HepG2 (cell line): Measurements from ENCODE around the gene TMEM80.

Source experiments
- BCL6 ChIP-seq: IDR thresholded peaks from 2 replicates; pipeline ENCODE4 v1.6.1; 2016; ENCODE audit warnings: missing genetic modification reagents, missing compliant biosample characterization
- CTCF ChIP-seq: sonication (generic); formaldehyde crosslinking; IDR thresholded peaks from 2 replicates; pipeline ENCODE4 v1.5.0; 2020; ENCODE audit warnings: mild to moderate bottlenecking, missing genetic modification reagents, moderate library complexity
- GATAD2A ChIP-seq: IDR thresholded peaks from 2 replicates; pipeline ENCODE4 v1.6.1; 2016
- KAT2B ChIP-seq: fragments of 150-350 bp; IDR thresholded peaks from 2 replicates; pipeline ENCODE4 v1.6.1; 2014; ENCODE audit warnings: low read depth, low read length, borderline replicate concordance
- SIX4 ChIP-seq: sonication (generic); formaldehyde crosslinking; IDR thresholded peaks from 2 replicates; pipeline ENCODE4 v1.4.0; 2020; ENCODE audit warnings: missing genetic modification reagents
- USF2 ChIP-seq, 2 experiments: sonication (generic) in 1 of 2; formaldehyde crosslinking in 1 of 2; IDR thresholded peaks; 2 replicates each; pipeline versions ENCODE4 v1.5.1 to v1.6.1; 2011 to 2020; ENCODE audit warnings: borderline replicate concordance in 1 of 2, low read depth in 1 of 2, low read length in 1 of 2, mild to moderate bottlenecking in 1 of 2, missing genetic modification reagents in 1 of 2, moderate library complexity in 1 of 2

GRCh38 chr11:709109-709997, 13.7 kb downstream of the TMEM80 start:
- TF ChIP-seq KAT2B (no peak), SIX4 (CRISPR knock-in tag) (no peak), CTCF (CRISPR knock-in tag) (no peak), USF2 (IDR thresholded peaks at IDR 0.05; ENCODE audit: low read depth, low read length) (no peak), USF2 (CRISPR knock-in tag; IDR thresholded peaks at IDR 0.05; ENCODE audit: borderline replicate concordance) (no peak), GATAD2A (CRISPR knock-in tag) (no peak), BCL6 (CRISPR knock-in tag) (no peak)
